ENCODE measurements around the gene PKHD1.
"Not testable (repeated sequence)": the region's sequence is repeated elsewhere in the genome, so short reads cannot be mapped to it uniquely, and the experiment has no call there.

Gene PKHD1

GRCh38 chr6:51953246-51953645 is 134.2 kb downstream of the PKHD1 start:
- no peak for TF ChIP-seq CTCF (IDR thresholded peaks at IDR 0.05; ENCODE audit: low read depth, low read length)

GRCh38 chr6:51951924-51952323 is 135.5 kb downstream of the PKHD1 start:
- no peak for TF ChIP-seq CTCF (IDR thresholded peaks at IDR 0.05; ENCODE audit: low read depth, low read length)
- DNase-seq (ENCODE audit: extremely low read depth, low read depth), result no peak

More at GRCh38 chr6:51953246-51953645, 134.2 kb downstream of the PKHD1 start:
- no peak for DNase-seq (ENCODE audit: extremely low read depth, low read depth)

GRCh38 chr6:51949526-51949925 is 137.9 kb downstream of the PKHD1 start:
- no peak for DNase-seq (ENCODE audit: extremely low read depth, low read depth)
- TF ChIP-seq CTCF (IDR thresholded peaks at IDR 0.05; ENCODE audit: low read depth, low read length), result no peak

- DNase-seq (ENCODE audit: extremely low read depth, low read depth), result not testable (repeated sequence)
Measured at GRCh38 chr6:51939695-51940094, 147.7 kb downstream of the PKHD1 start.

GRCh38 chr6:51936531-51937290 is 150.7 kb downstream of the PKHD1 start:
- no peak for DNase-seq (ENCODE audit: extremely low read depth, low read depth)
- no peak for TF ChIP-seq CTCF (IDR thresholded peaks at IDR 0.05; ENCODE audit: low read depth, low read length)

- no peak; the same call in 1 of the 2 replicates for TF ChIP-seq CTCF (IDR thresholded peaks at IDR 0.05; ENCODE audit: low read depth, low read length)
- no peak for DNase-seq (ENCODE audit: extremely low read depth, low read depth)
Measured at GRCh38 chr6:51934098-51934497, 153.3 kb downstream of the PKHD1 start.

- no peak for DNase-seq (ENCODE audit: extremely low read depth, low read depth)
- no peak for TF ChIP-seq CTCF (IDR thresholded peaks at IDR 0.05; ENCODE audit: low read depth, low read length)
Measured at GRCh38 chr6:51932956-51933355, 154.5 kb downstream of the PKHD1 start.

GRCh38 chr6:51930602-51931001 is 156.8 kb downstream of the PKHD1 start:
- DNase-seq (ENCODE audit: extremely low read depth, low read depth), result no peak
- no peak for TF ChIP-seq CTCF (IDR thresholded peaks at IDR 0.05; ENCODE audit: low read depth, low read length)

Measured in AG09319 (cell line).